HepG2 (cell line): ENCODE data around the gene ADRA2A. TPM values are rescaled to one million over a fixed set of nuclear protein-coding genes. Genes with fewer than 3 reads are reported as not detected.
A peak's percentile ranks its signal among the peaks of the same experiment; 100 is the strongest.

Experiments used
- ATAC-seq: fragments of 200-7000 bp; cut with Tn5 transposase; 3 replicates; pipeline ENCODE4 v1.9.1; 2020; ENCODE audit warnings: mild to moderate bottlenecking, moderate library complexity
- BruUV-seq: library from RNA; stranded (reverse); fragments of 400-500 nt; replicated peaks from 2 replicates; lab custom pipeline; 2021; lab: Mats Ljungman, UMichigan
- CTCF ChIA-PET: fragments of 300-600 bp; formaldehyde crosslinking; extraction: SDS; loops from one replicate; lab custom pipeline; 2021; ENCODE audit warnings: low total read pairs, inconsistent platforms, low intra/inter-chr PET ratio; lab: Yijun Ruan, JAX
- POLR2A ChIA-PET: fragments of 350-600 bp; sonication (Branson Sonifier 250); formaldehyde crosslinking; loops from one replicate; lab custom pipeline; 2020; ENCODE audit warnings: antibody characterized with exemption, inconsistent platforms; lab: Yijun Ruan, JAX
- DNase-seq: peaks from one replicate; pipeline ENCODE4 v3.0.0-alpha.2; 2015; ENCODE audit warnings: low spot score
- FAIRE-seq: peaks from 3 replicates; lab custom pipeline; 2011; peaks lifted over from hg19 to GRCh38; lab: Jason Lieb, UNC
- H2AFZ ChIP-seq: one replicate; pipeline ENCODE4 v1.6.1; 2011; ENCODE audit warnings: low read length, inconsistent platforms
- H3K27ac ChIP-seq: fragments of 300-600 bp; 3 replicates; pipeline ENCODE4 v1.8.0; 2011; ENCODE audit warnings: mixed run types, mild to moderate bottlenecking, mixed read lengths, low read length, inconsistent platforms; ENCODE audit not compliant: insufficient read depth; ENCODE audit errors: extremely low read length
- H3K27me3 ChIP-seq, 2 experiments: fragments of 200-600 bp in 1 of 2; 2 replicates in 1 of 2; 3 replicates in 1 of 2; pipeline versions ENCODE4 v1.6.0 to v1.8.0; 2011; ENCODE audit warnings: low read length in 2 of 2, mild to moderate bottlenecking in 2 of 2, moderate library complexity in 2 of 2, inconsistent platforms in 1 of 2; ENCODE audit not compliant: insufficient read depth in 2 of 2, control insufficient read depth in 1 of 2
- H3K36me3 ChIP-seq, 2 experiments: fragments of 200-600 bp in 1 of 2; replicated peaks in 1 of 2; 2 replicates in 1 of 2; 3 replicates in 1 of 2; pipeline versions ENCODE4 v1.5.1 to v1.8.0; 2011; ENCODE audit warnings: low read length in 2 of 2, inconsistent platforms in 1 of 2; ENCODE audit not compliant: insufficient read depth in 2 of 2, control insufficient read depth in 1 of 2
- H3K4me1 ChIP-seq: 2 replicates; pipeline ENCODE4 v1.5.1; 2012; ENCODE audit warnings: low read length, inconsistent platforms; ENCODE audit not compliant: insufficient read depth
- H3K4me2 ChIP-seq: 2 replicates; pipeline ENCODE4 v1.6.0; 2011; ENCODE audit warnings: low read depth, low read length, inconsistent platforms
- H3K4me3 ChIP-seq, 3 experiments: fragments of 200-600 bp in 1 of 3; sonication (generic), shearing (Covaris generic) in 1 of 3; replicated peaks in 1 of 3; 2 replicates each; pipeline ENCODE4 v1.5.1; 2011 to 2016; ENCODE audit warnings: low read length in 3 of 3, inconsistent platforms in 2 of 3, low read depth in 2 of 3, mild to moderate bottlenecking in 2 of 3, control low read depth in 1 of 3, mixed read lengths in 1 of 3; ENCODE audit not compliant: insufficient read depth in 1 of 3
- H3K79me2 ChIP-seq: one replicate; pipeline ENCODE4 v1.6.1; 2011; ENCODE audit warnings: low read length, inconsistent platforms; ENCODE audit not compliant: insufficient read depth
- H3K9ac ChIP-seq: 2 replicates; pipeline ENCODE4 v1.6.0; 2011; ENCODE audit warnings: mild to moderate bottlenecking, low read depth, low read length, inconsistent platforms; ENCODE audit not compliant: insufficient read depth
- H3K9me3 ChIP-seq: 2 replicates; pipeline ENCODE4 v1.5.1; 2012; ENCODE audit warnings: mild to moderate bottlenecking, low read length
- H4K20me1 ChIP-seq: 2 replicates; pipeline ENCODE4 v1.6.0; 2011; ENCODE audit warnings: inconsistent platforms, mild to moderate bottlenecking, low read length, moderate library complexity; ENCODE audit not compliant: insufficient read depth
- KLF13 ChIP-seq: sonication (generic); formaldehyde crosslinking; IDR thresholded peaks from 2 replicates; pipeline ENCODE4 v1.4.0; 2020; ENCODE audit warnings: mild to moderate bottlenecking, missing genetic modification reagents
- MNT ChIP-seq: fragments of 450-650 bp; IDR thresholded peaks from 2 replicates; pipeline ENCODE4 v1.6.1; 2016
- STAG1 ChIP-seq: sonication (generic); formaldehyde crosslinking; IDR thresholded peaks from 2 replicates; pipeline ENCODE4 v1.4.0; 2020; ENCODE audit warnings: missing genetic modification reagents
- ZNF121 ChIP-seq: sonication (generic); formaldehyde crosslinking; IDR thresholded peaks from 2 replicates; pipeline ENCODE4 v1.5.0; 2020; ENCODE audit warnings: mild to moderate bottlenecking, missing genetic modification reagents
- ZNF503 ChIP-seq: sonication (generic); formaldehyde crosslinking; IDR thresholded peaks from 2 replicates; pipeline ENCODE4 v1.4.0; 2020; ENCODE audit warnings: missing genetic modification reagents
- ZNF850 ChIP-seq: sonication (generic); formaldehyde crosslinking; conservative IDR thresholded peaks from 2 replicates; pipeline ENCODE4 v1.9.0; 2021; ENCODE audit warnings: mild to moderate bottlenecking, missing genetic modification reagents
- WGBS: methylation state at CpG from one replicate; pipeline ENCODE4 v1.1.6; 2017; ENCODE audit warnings: low lambda C conversion rate; 5-methylcytosine and 5-hydroxymethylcytosine counted together
- in situ Hi-C: cut with HindIII; loops from 2 replicates; pipeline ENCODE4 v1.10.0; 2017; ENCODE audit warnings: low pct_unique_long_range_greater_than_20kb; ENCODE audit not compliant: extremely low pct_ligation_motif_present
- intact Hi-C: fragments of 100-400 bp; cut with micrococcal nuclease; formaldehyde crosslinking; loops from one replicate; pipeline ENCODE4 v1.10.0; 2022; ENCODE audit not compliant: unreplicated experiment
- polyA plus RNA-seq, 8 experiments: library from polyadenylated mRNA; depleted of rRNA in 3 of 8; stranded (reverse) in 7 of 8; unstranded in 1 of 8; fragments of >200 nt; fragmentation: Illumina TruSeq in 4 of 8; extraction: Trizol in 4 of 8; gene quantifications; 2 replicates each; pipeline versions ENCODE4 v1.2.1 to v1.2.3, GENCODE V29; 2011 to 2016; ENCODE audit warnings: low read depth in 4 of 8, missing spikeins in 1 of 8, mixed read lengths in 1 of 8; ENCODE audit not compliant: insufficient read depth in 1 of 8
- total RNA-seq, 5 experiments: library from RNA; depleted of rRNA; stranded (reverse); fragments of >200 nt; fragmentation: Illumina TruSeq; extraction: Trizol; gene quantifications; 2 replicates each; pipeline ENCODE4 v1.2.3, GENCODE V29; 2016; ENCODE audit warnings: low read depth in 1 of 5
- TF ChIP-seq, protein P1 (sequence below): sonication (generic); formaldehyde crosslinking; IDR thresholded peaks from 2 replicates; pipeline ENCODE4 v1.4.0; 2020; ENCODE audit warnings: missing genetic modification reagents
- TF ChIP-seq, protein P2 (sequence below), 2 experiments: sonication (generic) in 1 of 2; formaldehyde crosslinking in 1 of 2; IDR thresholded peaks; 2 replicates each; pipeline versions ENCODE4 v1.4.0 to v1.6.1; 2018 to 2020; ENCODE audit warnings: missing genetic modification reagents in 2 of 2, borderline replicate concordance in 1 of 2, low read depth in 1 of 2, mild to moderate bottlenecking in 1 of 2, missing biosample characterization in 1 of 2

ADRA2A gene
- total and polyA plus RNA-seq, 2 of the 13 experiments (the other 11 are each of a cell fraction or from before 2014, with no cell fraction given), result 0.01 TPM; not detected in 1

- no CpG with 5 or more reads among the region's 8 CpGs for WGBS
- 0 out of 5 replicates have a peak, but pooled peaks cover 0 to 2% of the 10 kb centered on the region in 2 experiments for H3K27me3 ChIP-seq
- H3K79me2 ChIP-seq, result no peaks in the 10 kb centered on the region
- BruUV-seq, result no TSS peak
- POLR2A ChIA-PET, result no interaction called here
- TF ChIP-seq, protein P1, sequence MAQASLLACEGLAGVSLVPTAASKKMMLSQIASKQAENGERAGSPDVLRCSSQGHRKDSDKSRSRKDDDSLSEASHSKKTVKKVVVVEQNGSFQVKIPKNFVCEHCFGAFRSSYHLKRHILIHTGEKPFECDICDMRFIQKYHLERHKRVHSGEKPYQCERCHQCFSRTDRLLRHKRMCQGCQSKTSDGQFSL (CRISPR knock-in tag), result no peak
- TF ChIP-seq KLF13 (CRISPR knock-in tag) (no peak), ZNF850 (no peak)
- in situ Hi-C loops, result no loop called here
- FAIRE-seq, result no peak
- DNase-seq, result no peak
- no peak overlapping the region for H2AFZ ChIP-seq
- CTCF ChIA-PET, result no interaction called here
- H3K9ac ChIP-seq, result no peak overlapping the region
- H3K4me3 ChIP-seq, result no peak overlapping the region
- H3K9me3 ChIP-seq, result no peaks in the 10 kb centered on the region
- H3K4me1 ChIP-seq, result no peaks in the 10 kb centered on the region
- no peaks in the 10 kb centered on the region for H3K36me3 ChIP-seq
- H4K20me1 ChIP-seq, result no peaks in the 10 kb centered on the region
- intact Hi-C loops, result no loop called here
- no peak overlapping the region for H3K27ac ChIP-seq
- ATAC-seq, result no peak
- H3K4me2 ChIP-seq, result no peak overlapping the region
These were observed 29.3 kb downstream of the ADRA2A start for GRCh38 chr10:111106081-111106480.

DNA sequence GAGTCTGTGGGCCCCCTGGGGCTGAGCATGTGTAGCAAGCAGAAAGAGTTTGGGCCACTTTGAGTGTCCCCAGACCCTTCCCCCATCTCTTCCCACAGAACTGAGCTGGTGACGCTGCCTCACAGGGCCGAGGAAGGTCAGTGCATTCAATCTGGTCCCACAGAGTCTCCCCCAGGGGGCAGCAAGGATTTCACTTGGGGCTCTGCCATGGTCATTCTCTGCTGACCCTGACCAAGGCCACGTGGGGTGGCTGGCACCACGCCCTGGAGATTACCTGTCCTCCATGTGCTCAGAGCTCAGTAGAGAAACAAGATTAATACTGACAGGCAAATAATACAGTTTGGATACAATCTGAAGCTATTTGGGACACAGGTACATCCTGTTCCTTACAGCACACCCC is 30.2 kb downstream of the ADRA2A start:
- no peaks in the 10 kb centered on the region for H3K9me3 ChIP-seq
- no peak overlapping the region for H3K27ac ChIP-seq
- 0% methylated on average over 1 of the region's 4 CpGs for WGBS
- no TSS peak for BruUV-seq
- no peak for FAIRE-seq
- intact Hi-C loops (no loop called here), in situ Hi-C loops (no loop called here)
- no peaks in the 10 kb centered on the region for H3K79me2 ChIP-seq
- ATAC-seq, result peak; percentile 72
- ChIA-PET CTCF (no interaction called here), POLR2A (no interaction called here)
- DNase-seq, result no peak
- no peak overlapping the region for H3K9ac ChIP-seq
- no peak overlapping the region for H3K4me2 ChIP-seq
- TF ChIP-seq MNT (peak; percentile 24; the same call in 1 of the 2 replicates), ZNF121 (CRISPR knock-in tag) (no peak), STAG1 (CRISPR knock-in tag) (peak; percentile 15; the same call in 1 of the 2 replicates), ZNF503 (CRISPR knock-in tag) (no peak)
- TF ChIP-seq, protein P2, sequence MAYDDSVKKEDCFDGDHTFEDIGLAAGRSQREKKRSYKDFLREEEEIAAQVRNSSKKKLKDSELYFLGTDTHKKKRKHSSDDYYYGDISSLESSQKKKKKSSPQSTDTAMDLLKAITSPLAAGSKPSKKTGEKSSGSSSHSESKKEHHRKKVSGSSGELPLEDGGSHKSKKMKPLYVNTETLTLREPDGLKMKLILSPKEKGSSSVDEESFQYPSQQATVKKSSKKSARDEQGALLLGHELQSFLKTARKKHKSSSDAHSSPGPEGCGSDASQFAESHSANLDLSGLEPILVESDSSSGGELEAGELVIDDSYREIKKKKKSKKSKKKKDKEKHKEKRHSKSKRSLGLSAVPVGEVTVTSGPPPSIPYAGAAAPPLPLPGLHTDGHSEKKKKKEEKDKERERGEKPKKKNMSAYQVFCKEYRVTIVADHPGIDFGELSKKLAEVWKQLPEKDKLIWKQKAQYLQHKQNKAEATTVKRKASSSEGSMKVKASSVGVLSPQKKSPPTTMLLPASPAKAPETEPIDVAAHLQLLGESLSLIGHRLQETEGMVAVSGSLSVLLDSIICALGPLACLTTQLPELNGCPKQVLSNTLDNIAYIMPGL (CRISPR knock-in tag; IDR thresholded peaks at IDR 0.05; ENCODE audit: borderline replicate concordance in 1 of 2, low read depth in 1 of 2), result no peak
- H3K27me3 ChIP-seq, result no peaks in the 10 kb centered on the region; a peak in 1 of 5 replicates
- H3K4me3 ChIP-seq, result no peak overlapping the region
- no peaks in the 10 kb centered on the region for H3K4me1 ChIP-seq
- H3K36me3 ChIP-seq, result no peaks in the 10 kb centered on the region
- H4K20me1 ChIP-seq, result no peaks in the 10 kb centered on the region
- no peak overlapping the region for H2AFZ ChIP-seq
